Measurements from ENCODE around the gene WASF3. TPM values are rescaled to one million over a fixed set of nuclear protein-coding genes. Genes with fewer than 3 reads are reported as not detected.

Gene WASF3
- total RNA-seq, 1 experiment from 2014 or later = 3.4 TPM

- no peaks in the 10 kb centered on the region for H3K36me3 ChIP-seq (ENCODE audit: control insufficient read depth in 1 of 2, insufficient read depth in 2 of 2, low read length in 2 of 2)
- H3K9ac ChIP-seq (ENCODE audit: low read length) = no peak overlapping the region
- H3K9me3 ChIP-seq (ENCODE audit: control insufficient read depth in 1 of 2, insufficient read depth in 1 of 2, low read depth in 1 of 2, low read length in 2 of 2) = no peaks in the 10 kb centered on the region
- BruUV-seq (replicated peaks) = no TSS peak
- H3K9me2 ChIP-seq (ENCODE audit: insufficient read depth) = no peaks in the 10 kb centered on the region
- intact Hi-C loops (cut with micrococcal nuclease) = no loop called here
- no peak overlapping the region for H3K4me3 ChIP-seq (replicated peaks in 1 of 2; ENCODE audit: low read depth in 1 of 2, low read length in 2 of 2)
- no peak for TF ChIP-seq FOSL1 (IDR thresholded peaks at IDR 0.05; ENCODE audit: low read depth)
- TF ChIP-seq EGR1 (IDR thresholded peaks at IDR 0.05; ENCODE audit: low read depth) = no peak
- TF ChIP-seq REST (IDR thresholded peaks at IDR 0.05; ENCODE audit: low read depth) = no peak
- TF ChIP-seq SP1 (IDR thresholded peaks at IDR 0.05; ENCODE audit: low read depth) = no peak
- TF ChIP-seq TCF7L2 (IDR thresholded peaks at IDR 0.05; ENCODE audit: borderline replicate concordance, extremely low read depth, insufficient read depth, insufficient read length) = no peak
- TF ChIP-seq ZBTB33 (IDR thresholded peaks at IDR 0.05; ENCODE audit: extremely low read depth, insufficient replicate concordance, low read length) = no peak
- no peak for TF ChIP-seq MAX (IDR thresholded peaks at IDR 0.05)
- no peak for TF ChIP-seq SRF (IDR thresholded peaks at IDR 0.05; ENCODE audit: low read depth)
- no peak for TF ChIP-seq POLR2A (IDR thresholded peaks at IDR 0.05; ENCODE audit: borderline replicate concordance, extremely low read depth, insufficient read depth, insufficient read length)
- no peak for TF ChIP-seq ZNF274 (IDR thresholded peaks at IDR 0.05; ENCODE audit: low read depth, low read length)
- H3K27me3 ChIP-seq (ENCODE audit: insufficient read depth, low read length) = peaks cover 55% of the 10 kb centered on the region; the same call in 1 of the 2 replicates
- DNase-seq (ENCODE audit: low read depth, low spot score) (no peak), ATAC-seq (no peak)
- H4K20me1 ChIP-seq (ENCODE audit: insufficient read depth) = no peaks in the 10 kb centered on the region
- RAD21 ChIA-PET (ENCODE audit: low non-redundant PET in 1 of 2, low total read pairs in 2 of 2, uncharacterized antibody in 2 of 2, unreplicated experiment in 2 of 2) = no interaction called here
- H3K4me1 ChIP-seq (ENCODE audit: control insufficient read depth in 1 of 2, insufficient read depth in 2 of 2, low read length in 2 of 2) = no peaks in the 10 kb centered on the region
- no peak overlapping the region for H3K27ac ChIP-seq (ENCODE audit: low read depth, low read length)
- H3K79me2 ChIP-seq (ENCODE audit: insufficient read depth, low read length) = no peaks in the 10 kb centered on the region
- CTCF ChIA-PET = no interaction called here
- H3K4me2 ChIP-seq (ENCODE audit: low read length) = no peak overlapping the region
- H2AFZ ChIP-seq (ENCODE audit: low read depth, low read length, poor library complexity, severe bottlenecking) = no peak overlapping the region
- POLR2A ChIA-PET = no interaction called here
Observed at GRCh38 chr13:26562512-26562890, 5.0 kb downstream of the WASF3 start.
